ENCODE measurements around the gene CCP110.

CCP110 gene

GRCh38 chr16:19555186-19555937 lies 31.6 kb downstream of the CCP110 start, which contains the start of gene VPS35L:
Gene VPS35L, plus strand, starts transcription at chr16:19555703. Its CDS starts 27 bp downstream, at chr16:19555730.
- peak; percentile 94 to 95 for DNase-seq (ENCODE audit: low read depth in 2 of 2)

GRCh38 chr16:19555938-19556771 lies 32.4 kb downstream of the CCP110 start:
- DNase-seq (ENCODE audit: low read depth in 2 of 2) = no peak

- DNase-seq (ENCODE audit: low read depth in 2 of 2) = no peak
These were observed 35.6 kb downstream of the CCP110 start for GRCh38 chr16:19559242-19559910.

GRCh38 chr16:19560078-19560477 lies 36.3 kb downstream of the CCP110 start:
- DNase-seq (ENCODE audit: low read depth in 2 of 2) = no peak

- no peak for DNase-seq (ENCODE audit: low read depth in 2 of 2)
These were observed 39.6 kb downstream of the CCP110 start for GRCh38 chr16:19563377-19563776.

- DNase-seq (ENCODE audit: low read depth in 2 of 2) = no peak
These were observed 42.6 kb downstream of the CCP110 start for GRCh38 chr16:19566362-19566761.

GRCh38 chr16:19567560-19567959 lies 43.8 kb downstream of the CCP110 start:
- DNase-seq (ENCODE audit: low read depth in 2 of 2) = no peak

- DNase-seq (ENCODE audit: low read depth in 2 of 2) = no peak
These were observed 50.3 kb downstream of the CCP110 start for GRCh38 chr16:19573997-19574396.

- DNase-seq (ENCODE audit: low read depth in 2 of 2) = no peak
These were observed 50.9 kb downstream of the CCP110 start for GRCh38 chr16:19574615-19575014.

GRCh38 chr16:19578378-19578971 lies 54.7 kb downstream of the CCP110 start:
- no peak for DNase-seq (ENCODE audit: low read depth in 2 of 2)

GRCh38 chr16:19582050-19582831 lies 58.5 kb downstream of the CCP110 start:
- no peak for DNase-seq (ENCODE audit: low read depth in 2 of 2)

GRCh38 chr16:19583665-19584300 lies 60.0 kb downstream of the CCP110 start:
- no peak for DNase-seq (ENCODE audit: low read depth in 2 of 2)

- DNase-seq (ENCODE audit: low read depth in 2 of 2) = no peak
These were observed 64.9 kb downstream of the CCP110 start for GRCh38 chr16:19588661-19589060.

- DNase-seq (ENCODE audit: low read depth in 2 of 2) = no peak
These were observed 65.4 kb downstream of the CCP110 start for GRCh38 chr16:19589106-19589505.

GRCh38 chr16:19589771-19590302 lies 66.1 kb downstream of the CCP110 start:
- no peak for DNase-seq (ENCODE audit: low read depth in 2 of 2)

GRCh38 chr16:19595043-19595767 lies 71.5 kb downstream of the CCP110 start:
- no peak for DNase-seq (ENCODE audit: low read depth in 2 of 2)

GRCh38 chr16:19598805-19599510 lies 75.2 kb downstream of the CCP110 start:
- DNase-seq (ENCODE audit: low read depth in 2 of 2) = no peak

- DNase-seq (ENCODE audit: low read depth in 2 of 2) = no peak
These were observed 76.4 kb downstream of the CCP110 start for GRCh38 chr16:19599968-19600716.

Data from stimulated activated CD8-positive, alpha-beta memory T cell treated with anti-CD3 and anti-CD28 coated beads, Interleukin-15, amount 100 ng/mL, for 48 hours (primary cell).